ENCODE results near the gene EMSY. TPM values are rescaled to one million over a fixed set of nuclear protein-coding genes. Genes with fewer than 3 reads are reported as not detected.
"Not testable (repeated sequence)": the region's sequence is repeated elsewhere in the genome, so short reads cannot be mapped to it uniquely, and the experiment has no call there.

EMSY gene
- total and polyA plus RNA-seq, 2 of the 8 experiments (the other 6 are each of a cell fraction or from before 2014, with no cell fraction given): 29.6 to 34.6 TPM

DNA sequence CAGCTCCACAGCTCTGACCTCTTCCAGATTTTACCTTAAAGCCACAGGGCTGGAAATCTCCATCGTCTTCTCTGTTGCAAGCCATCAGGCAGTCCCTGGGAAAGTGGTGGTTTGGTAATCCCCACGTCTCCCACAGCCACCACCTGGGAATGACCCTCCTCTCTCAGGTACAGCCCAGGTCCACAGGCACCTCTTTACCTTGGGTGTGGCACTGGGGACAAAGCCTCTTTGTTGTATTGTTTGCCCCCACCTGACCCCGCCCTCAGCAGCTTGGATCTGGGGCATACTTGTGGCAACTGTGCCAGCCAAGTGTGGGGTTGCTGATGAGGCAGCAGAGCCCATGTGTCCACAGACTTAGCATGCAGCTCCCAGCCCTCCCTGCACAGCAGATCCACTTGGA lies 148.1 kb downstream of the EMSY start (continued):
- TF ChIP-seq, protein P1, sequence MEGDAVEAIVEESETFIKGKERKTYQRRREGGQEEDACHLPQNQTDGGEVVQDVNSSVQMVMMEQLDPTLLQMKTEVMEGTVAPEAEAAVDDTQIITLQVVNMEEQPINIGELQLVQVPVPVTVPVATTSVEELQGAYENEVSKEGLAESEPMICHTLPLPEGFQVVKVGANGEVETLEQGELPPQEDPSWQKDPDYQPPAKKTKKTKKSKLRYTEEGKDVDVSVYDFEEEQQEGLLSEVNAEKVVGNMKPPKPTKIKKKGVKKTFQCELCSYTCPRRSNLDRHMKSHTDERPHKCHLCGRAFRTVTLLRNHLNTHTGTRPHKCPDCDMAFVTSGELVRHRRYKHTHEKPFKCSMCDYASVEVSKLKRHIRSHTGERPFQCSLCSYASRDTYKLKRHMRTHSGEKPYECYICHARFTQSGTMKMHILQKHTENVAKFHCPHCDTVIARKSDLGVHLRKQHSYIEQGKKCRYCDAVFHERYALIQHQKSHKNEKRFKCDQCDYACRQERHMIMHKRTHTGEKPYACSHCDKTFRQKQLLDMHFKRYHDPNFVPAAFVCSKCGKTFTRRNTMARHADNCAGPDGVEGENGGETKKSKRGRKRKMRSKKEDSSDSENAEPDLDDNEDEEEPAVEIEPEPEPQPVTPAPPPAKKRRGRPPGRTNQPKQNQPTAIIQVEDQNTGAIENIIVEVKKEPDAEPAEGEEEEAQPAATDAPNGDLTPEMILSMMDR (IDR thresholded peaks at IDR 0.05; ENCODE audit: control extremely low read depth in 1 of 3, insufficient read depth in 1 of 3, low read depth in 1 of 3, low read length in 3 of 3): no peak

DNA sequence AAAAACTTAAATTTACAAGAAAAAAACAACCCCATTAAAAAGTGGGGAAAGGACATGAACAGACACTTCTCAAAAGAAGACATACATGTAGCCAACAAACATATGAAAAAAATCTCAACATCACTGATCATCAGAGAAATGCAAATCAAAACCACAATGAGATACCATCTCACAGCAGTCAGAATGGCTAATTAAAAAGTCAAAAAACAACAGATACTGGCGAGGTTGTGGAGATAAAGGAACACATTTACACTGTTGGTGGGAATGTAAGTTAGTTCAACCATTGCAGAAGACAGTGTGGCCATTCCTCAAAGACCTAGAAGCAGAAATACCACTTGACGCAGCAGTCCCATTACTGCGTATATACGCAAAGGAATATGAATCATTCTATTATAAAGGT lies 150.3 kb downstream of the EMSY start:
- H4K8ac ChIP-seq (ENCODE audit: extremely low read depth, insufficient read depth, low read length); H3K4me3 ChIP-seq (ENCODE audit: extremely low read depth in 1 of 4, insufficient read depth in 2 of 4, low read depth in 3 of 4, low read length in 4 of 4); H2BK15ac ChIP-seq (ENCODE audit: low read length); H4K20me1 ChIP-seq (replicated peaks in 1 of 2; ENCODE audit: control insufficient read depth in 1 of 2, insufficient read depth in 2 of 2, low read length in 2 of 2); H3K4me1 ChIP-seq (replicated peaks in 1 of 4; ENCODE audit: control insufficient read depth in 3 of 4, insufficient read depth in 4 of 4, low read length in 3 of 4); FAIRE-seq; H3K9ac ChIP-seq (replicated peaks in 1 of 4; ENCODE audit: extremely low read depth in 1 of 4, low read depth in 3 of 4, low read length in 3 of 4); H2AFZ ChIP-seq (ENCODE audit: low read length); H2BK20ac ChIP-seq (ENCODE audit: low read length); H2AK5ac ChIP-seq (ENCODE audit: low read depth, low read length); H2BK5ac ChIP-seq (ENCODE audit: low read depth, low read length); H3K56ac ChIP-seq (replicated peaks; ENCODE audit: insufficient read length, low read depth, low read length); H3K27ac ChIP-seq (ENCODE audit: low read depth, low read length); H3K23ac ChIP-seq (ENCODE audit: insufficient read length); H4K5ac ChIP-seq (ENCODE audit: insufficient read length, low read depth, low read length); H3K79me1 ChIP-seq (ENCODE audit: low read depth, low read length); H4K91ac ChIP-seq (replicated peaks; ENCODE audit: insufficient read length, low read length); H3K23me2 ChIP-seq (ENCODE audit: low read depth, low read length); DNase-seq (ENCODE audit: low read depth in 1 of 2, low spot score in 2 of 2); H3K79me2 ChIP-seq (ENCODE audit: control insufficient read depth in 1 of 2, insufficient read depth in 2 of 2, low read length in 2 of 2); H3K27me3 ChIP-seq (replicated peaks in 1 of 4; ENCODE audit: control insufficient read depth in 3 of 4, extremely low read depth in 1 of 4, insufficient read depth in 3 of 4, low read length in 3 of 4); H3K36me3 ChIP-seq (ENCODE audit: control insufficient read depth in 2 of 4, insufficient read depth in 4 of 4, low read length in 3 of 4); H3K18ac ChIP-seq (ENCODE audit: extremely low read depth, low read length); H2BK120ac ChIP-seq (replicated peaks; ENCODE audit: low read depth, low read length); POLR2A ChIA-PET (ENCODE audit: partially characterized antibody); H3K4ac ChIP-seq (replicated peaks; ENCODE audit: insufficient read length, low read depth, low read length); H3K9me3 ChIP-seq (ENCODE audit: insufficient read depth in 2 of 2, low read depth in 1 of 2, low read length in 1 of 2); H3K14ac ChIP-seq (ENCODE audit: insufficient read length); H3K4me2 ChIP-seq (ENCODE audit: insufficient read depth in 1 of 2, low read depth in 2 of 2, low read length in 2 of 2); H2BK12ac ChIP-seq (ENCODE audit: low read depth, low read length): not testable (repeated sequence)
- WGBS, 2 experiments (ENCODE audit: extremely low coverage in 1 of 2, insufficient coverage in 1 of 2, insufficient read length in 1 of 2, insufficient replicate concordance in 2 of 2, low coverage in 1 of 2, low lambda C conversion rate in 2 of 2, missing lambda C conversion rate in 1 of 2): 92% methylated on average over 4 of the region's 4 CpGs; no CpG with 5 or more reads in 1 of the 2 experiments
- CTCF ChIA-PET (ENCODE audit: partially characterized antibody): interaction anchor here (0.8 to 1.0 kb wide), 2 partner anchors 13 to 64 kb away, joined by 3 read pairs; no protein-coding TSS in a partner anchor
